ENCODE results near the gene SRXN1. TPM values are rescaled to one million over a fixed set of nuclear protein-coding genes. Genes with fewer than 3 reads are reported as not detected.

The SRXN1 gene
- total and polyA plus RNA-seq, 2 donors (not counting 3 experiments of a cell fraction or from before 2014, with no cell fraction given) = 19.3 to 24.9 TPM

DNA sequence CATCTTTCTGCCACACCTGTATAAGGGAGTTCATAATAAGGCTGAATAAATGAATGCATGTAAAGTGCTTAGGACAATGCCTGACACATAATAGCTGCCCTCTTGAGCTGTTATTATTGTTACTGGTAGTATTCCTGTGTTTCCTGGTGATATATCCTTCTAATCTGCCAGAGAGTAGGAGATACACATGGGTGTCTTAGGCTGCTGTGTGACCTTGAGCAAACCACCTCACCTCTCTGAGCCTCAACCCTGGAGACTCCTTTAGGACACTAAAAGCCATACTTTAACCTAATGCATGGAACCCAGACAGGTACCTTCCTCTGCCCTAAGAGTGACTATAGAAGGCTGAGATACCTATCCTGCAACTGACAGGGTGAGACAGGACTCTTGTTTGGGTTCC is 15.1 kb upstream of the SRXN1 start:
- TF ChIP-seq POLR2AphosphoS5 (IDR thresholded peaks at IDR 0.05; ENCODE audit: insufficient read depth, low read depth, low read length) (no peak), MYC (IDR thresholded peaks at IDR 0.05; ENCODE audit: low read depth, low read length) (no peak), POLR2A (IDR thresholded peaks at IDR 0.05; ENCODE audit: low read depth, low read length) (no peak), GATA2 (IDR thresholded peaks at IDR 0.05; ENCODE audit: insufficient read depth, insufficient read length, low read depth, low read length) (no peak), FOS (IDR thresholded peaks at IDR 0.05; ENCODE audit: borderline replicate concordance, insufficient read depth, low read length) (no peak), EZH2 (IDR thresholded peaks at IDR 0.05; ENCODE audit: borderline replicate concordance, low read depth, low read length, severe bottlenecking) (no peak)
- TF ChIP-seq, protein P1, sequence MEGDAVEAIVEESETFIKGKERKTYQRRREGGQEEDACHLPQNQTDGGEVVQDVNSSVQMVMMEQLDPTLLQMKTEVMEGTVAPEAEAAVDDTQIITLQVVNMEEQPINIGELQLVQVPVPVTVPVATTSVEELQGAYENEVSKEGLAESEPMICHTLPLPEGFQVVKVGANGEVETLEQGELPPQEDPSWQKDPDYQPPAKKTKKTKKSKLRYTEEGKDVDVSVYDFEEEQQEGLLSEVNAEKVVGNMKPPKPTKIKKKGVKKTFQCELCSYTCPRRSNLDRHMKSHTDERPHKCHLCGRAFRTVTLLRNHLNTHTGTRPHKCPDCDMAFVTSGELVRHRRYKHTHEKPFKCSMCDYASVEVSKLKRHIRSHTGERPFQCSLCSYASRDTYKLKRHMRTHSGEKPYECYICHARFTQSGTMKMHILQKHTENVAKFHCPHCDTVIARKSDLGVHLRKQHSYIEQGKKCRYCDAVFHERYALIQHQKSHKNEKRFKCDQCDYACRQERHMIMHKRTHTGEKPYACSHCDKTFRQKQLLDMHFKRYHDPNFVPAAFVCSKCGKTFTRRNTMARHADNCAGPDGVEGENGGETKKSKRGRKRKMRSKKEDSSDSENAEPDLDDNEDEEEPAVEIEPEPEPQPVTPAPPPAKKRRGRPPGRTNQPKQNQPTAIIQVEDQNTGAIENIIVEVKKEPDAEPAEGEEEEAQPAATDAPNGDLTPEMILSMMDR (IDR thresholded peaks at IDR 0.05; ENCODE audit: extremely low read depth in 1 of 2, insufficient read depth in 1 of 2, low read depth in 1 of 2, low read length in 2 of 2) = no peak
- TF ChIP-seq, protein P2, sequence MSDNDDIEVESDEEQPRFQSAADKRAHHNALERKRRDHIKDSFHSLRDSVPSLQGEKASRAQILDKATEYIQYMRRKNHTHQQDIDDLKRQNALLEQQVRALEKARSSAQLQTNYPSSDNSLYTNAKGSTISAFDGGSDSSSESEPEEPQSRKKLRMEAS (IDR thresholded peaks at IDR 0.05; ENCODE audit: insufficient read depth, insufficient read length) = no peak
- H3K79me2 ChIP-seq (ENCODE audit: control insufficient read depth, insufficient read depth, low read length) = no peaks in the 10 kb centered on the region
- intact Hi-C loops (cut with micrococcal nuclease) = loop anchor here (5.0 kb wide), 1 partner anchor 69 kb away; no protein-coding TSS in a partner anchor
- DNase-seq (ENCODE audit: low read depth, low spot score) = no peak
- POLR2A ChIA-PET = no interaction called here
- H2AFZ ChIP-seq (ENCODE audit: low read depth, low read length) = no peak overlapping the region
- dilution Hi-C loops (cut with MboI; ENCODE audit: extremely low pct_ligation_motif_present, low sequenced_read_pairs) = no loop called here
- H3K9ac ChIP-seq (replicated peaks; ENCODE audit: extremely low read depth, insufficient read depth, low read length) = no peak overlapping the region
- no peaks in the 10 kb centered on the region for H3K4me1 ChIP-seq (ENCODE audit: control insufficient read depth, extremely low read depth, insufficient read depth, low read length)
- H3K27ac ChIP-seq (ENCODE audit: insufficient read depth, low read depth, low read length) = no peak overlapping the region
- no peaks in the 10 kb centered on the region for H3K36me3 ChIP-seq (ENCODE audit: control insufficient read depth in 2 of 2, extremely low read depth in 1 of 2, insufficient read depth in 2 of 2, low read length in 2 of 2)
- CTCF ChIA-PET = interaction anchor here (1.2 to 4.5 kb wide), 8 partner anchors 9 to 117 kb away, joined by 4 to 90 read pairs (median 20); partner anchors contain the start of gene SRXN1
- no peak overlapping the region for H3K4me2 ChIP-seq (ENCODE audit: insufficient read depth, low read length)
- FAIRE-seq = no peak
- H4K20me1 ChIP-seq (replicated peaks; ENCODE audit: control insufficient read depth, extremely low read depth, insufficient read depth, low read length) = no peaks in the 10 kb centered on the region
- BruUV-seq (replicated peaks) = no TSS peak
- peaks cover 36 to 46% of the 10 kb centered on the region in 2 experiments for H3K27me3 ChIP-seq (ENCODE audit: control insufficient read depth in 2 of 2, insufficient read depth in 2 of 2, low read length in 2 of 2)
- no peaks in the 10 kb centered on the region for H3K9me1 ChIP-seq (replicated peaks; ENCODE audit: control insufficient read depth, extremely low read depth, insufficient read depth, low read length)
- no peaks in the 10 kb centered on the region for H3K9me3 ChIP-seq (replicated peaks; ENCODE audit: control insufficient read depth, insufficient read depth, low read length)
- no peak overlapping the region for H3K4me3 ChIP-seq (replicated peaks in 1 of 3; ENCODE audit: insufficient read depth in 1 of 3, low read depth in 1 of 3, low read length in 3 of 3)
